Measurements from ENCODE around the gene TRIM62.

GRCh38 chr1:33147275-33147996 is 34.4 kb downstream of the TRIM62 start:
- no peak for TF ChIP-seq POLR2A (IDR thresholded peaks at IDR 0.05)
- TF ChIP-seq CTCF (IDR thresholded peaks at IDR 0.05): no peak

Data from vagina (tissue), 2 donors.